Measurements from ENCODE around the gene CREG2. TPM values are rescaled to one million over a fixed set of nuclear protein-coding genes. Genes with fewer than 3 reads are reported as not detected.

Gene CREG2
- total and polyA plus RNA-seq, 2 donors (not counting 1 experiment from before 2014, with no cell fraction given), result 0.10 TPM; not detected in 1

DNA sequence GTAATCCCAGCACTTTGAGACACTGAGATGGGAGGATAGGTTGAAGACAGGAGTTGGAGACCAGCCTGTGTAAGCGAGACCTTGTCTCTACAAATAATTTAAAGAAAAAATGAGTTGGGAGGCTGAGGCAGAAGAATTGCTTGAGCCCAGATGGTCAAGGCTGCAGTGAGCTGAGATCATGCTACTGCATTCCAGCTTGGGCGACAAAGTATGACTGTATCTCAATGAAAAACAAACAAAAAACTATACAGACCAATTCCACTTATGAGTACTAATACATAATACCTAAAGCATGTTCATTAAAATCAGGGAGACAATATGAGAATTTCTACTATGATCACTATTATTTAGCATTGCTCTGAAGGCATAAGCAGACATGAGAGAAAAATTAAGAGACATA is 91.4 kb downstream of the CREG2 start:
- no peak overlapping the region for H3K27ac Mint-ChIP-seq
- H3K4me2 ChIP-seq (replicated peaks; ENCODE audit: low read depth, low read length, poor library complexity, severe bottlenecking), result no peak overlapping the region
- H3K4me3 ChIP-seq (ENCODE audit: control extremely low read depth in 1 of 5, extremely low read depth in 1 of 5, insufficient read depth in 1 of 5, low read depth in 2 of 5, low read length in 4 of 5), result no peak overlapping the region
- TF ChIP-seq EZH2 (IDR thresholded peaks at IDR 0.05; ENCODE audit: borderline replicate concordance, insufficient read depth, low read depth, low read length, poor library complexity, severe bottlenecking), result no peak
- TF ChIP-seq, protein P1, sequence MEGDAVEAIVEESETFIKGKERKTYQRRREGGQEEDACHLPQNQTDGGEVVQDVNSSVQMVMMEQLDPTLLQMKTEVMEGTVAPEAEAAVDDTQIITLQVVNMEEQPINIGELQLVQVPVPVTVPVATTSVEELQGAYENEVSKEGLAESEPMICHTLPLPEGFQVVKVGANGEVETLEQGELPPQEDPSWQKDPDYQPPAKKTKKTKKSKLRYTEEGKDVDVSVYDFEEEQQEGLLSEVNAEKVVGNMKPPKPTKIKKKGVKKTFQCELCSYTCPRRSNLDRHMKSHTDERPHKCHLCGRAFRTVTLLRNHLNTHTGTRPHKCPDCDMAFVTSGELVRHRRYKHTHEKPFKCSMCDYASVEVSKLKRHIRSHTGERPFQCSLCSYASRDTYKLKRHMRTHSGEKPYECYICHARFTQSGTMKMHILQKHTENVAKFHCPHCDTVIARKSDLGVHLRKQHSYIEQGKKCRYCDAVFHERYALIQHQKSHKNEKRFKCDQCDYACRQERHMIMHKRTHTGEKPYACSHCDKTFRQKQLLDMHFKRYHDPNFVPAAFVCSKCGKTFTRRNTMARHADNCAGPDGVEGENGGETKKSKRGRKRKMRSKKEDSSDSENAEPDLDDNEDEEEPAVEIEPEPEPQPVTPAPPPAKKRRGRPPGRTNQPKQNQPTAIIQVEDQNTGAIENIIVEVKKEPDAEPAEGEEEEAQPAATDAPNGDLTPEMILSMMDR (IDR thresholded peaks at IDR 0.05), result no peak
- H3K4me3 Mint-ChIP-seq, result no peak overlapping the region
- H3K4me1 ChIP-seq (ENCODE audit: control insufficient read depth in 2 of 2, insufficient read depth in 2 of 2, low read length in 2 of 2), result peaks cover 8 to 13% of the 10 kb centered on the region in 2 donors
- peaks cover 52% of the 10 kb centered on the region for H4K20me1 ChIP-seq (ENCODE audit: control insufficient read depth, insufficient read depth, low read length, poor library complexity, severe bottlenecking)
- no peak overlapping the region for H3K27ac ChIP-seq (ENCODE audit: low read length in 2 of 2)
- H3K9me3 ChIP-seq (ENCODE audit: control extremely low read depth in 1 of 3, control insufficient read depth in 2 of 3, insufficient read depth in 1 of 3, low read length in 2 of 3), result no peaks in the 10 kb centered on the region
- DNase-seq (no peak), ATAC-seq (ENCODE audit: low read depth) (no peak)
- no CpG with 5 or more reads among the region's 2 CpGs for WGBS (ENCODE audit: insufficient coverage)
- no peaks in the 10 kb centered on the region for H3K27me3 Mint-ChIP-seq
- peaks cover 3 to 25% of the 10 kb centered on the region in 2 experiments for H3K36me3 ChIP-seq (replicated peaks in 1 of 2; ENCODE audit: control extremely low read depth in 1 of 2, control insufficient read depth in 1 of 2, extremely low read depth in 1 of 2, insufficient read depth in 2 of 2, low read length in 1 of 2)
- H3K79me2 ChIP-seq (ENCODE audit: control insufficient read depth, insufficient read depth, low read length), result peaks cover 49% of the 10 kb centered on the region
- H3K9me3 Mint-ChIP-seq (ENCODE audit: insufficient read depth), result no peaks in the 10 kb centered on the region
- H3K27me3 ChIP-seq (replicated peaks in 1 of 4; ENCODE audit: control extremely low read depth in 1 of 4, control insufficient read depth in 3 of 4, insufficient read depth in 4 of 4, low read length in 3 of 4), result no peaks in the 10 kb centered on the region
- H2AFZ ChIP-seq (ENCODE audit: insufficient read depth, low read depth, low read length, poor library complexity, severe bottlenecking), result no peak overlapping the region
- intact Hi-C loops (cut with micrococcal nuclease), result no loop called here
- ChIA-PET POLR2A (interaction anchor here (0.7 kb wide), 1 partner anchor 1411 kb away, joined by 3 read pairs; no protein-coding TSS in a partner anchor), CTCF (no interaction called here)
- H3K9ac ChIP-seq (ENCODE audit: low read length), result no peak overlapping the region
- peaks cover 27% of the 10 kb centered on the region for H3K4me1 Mint-ChIP-seq

Small RNA genes lying within 50 kb of the gene (small RNA-seq; reads per million reads assigned to genes)
- gene MIR5696 (ENCODE audit: insufficient read length, low read depth, low replicate concordance), result not detected

Other genes with a start within 250 kb of the CREG2 start
- 15.7 and 18.8 TPM in 2 replicates for gene TBC1D8, start 236.1 kb downstream of the CREG2 start, total RNA-seq
- gene TBC1D8, start 236.1 kb downstream of the CREG2 start, polyA plus RNA-seq, result 1.0 and 1.7 TPM in 2 replicates
- gene CNOT11, start 134.6 kb downstream of the CREG2 start, total RNA-seq, result 46.3 and 46.7 TPM in 2 replicates
- 37.6 and 50.2 TPM in 2 replicates for gene CNOT11, start 134.6 kb downstream of the CREG2 start, polyA plus RNA-seq
- gene RNF149, start 78.8 kb downstream of the CREG2 start, total RNA-seq, result 71.6 and 78.0 TPM in 2 replicates
- gene RNF149, start 78.8 kb downstream of the CREG2 start, polyA plus RNA-seq, result 28.2 and 43.3 TPM in 2 replicates
- gene RFX8, start 87.6 kb upstream of the CREG2 start, total RNA-seq, result not detected in 2 replicates
- gene RFX8, start 87.6 kb upstream of the CREG2 start, polyA plus RNA-seq, result 0.12 TPM in 1 of 2 replicates, not detected in the other

All from B cell (primary cell).